ENCODE data around the gene ARRDC5.
"Not testable (repeated sequence)": the region's sequence is repeated elsewhere in the genome, so short reads cannot be mapped to it uniquely, and the experiment has no call there.

Gene ARRDC5

GRCh38 chr19:4866595-4867424 lies 35.9 kb downstream of the ARRDC5 start:
- TF ChIP-seq, protein P1, sequence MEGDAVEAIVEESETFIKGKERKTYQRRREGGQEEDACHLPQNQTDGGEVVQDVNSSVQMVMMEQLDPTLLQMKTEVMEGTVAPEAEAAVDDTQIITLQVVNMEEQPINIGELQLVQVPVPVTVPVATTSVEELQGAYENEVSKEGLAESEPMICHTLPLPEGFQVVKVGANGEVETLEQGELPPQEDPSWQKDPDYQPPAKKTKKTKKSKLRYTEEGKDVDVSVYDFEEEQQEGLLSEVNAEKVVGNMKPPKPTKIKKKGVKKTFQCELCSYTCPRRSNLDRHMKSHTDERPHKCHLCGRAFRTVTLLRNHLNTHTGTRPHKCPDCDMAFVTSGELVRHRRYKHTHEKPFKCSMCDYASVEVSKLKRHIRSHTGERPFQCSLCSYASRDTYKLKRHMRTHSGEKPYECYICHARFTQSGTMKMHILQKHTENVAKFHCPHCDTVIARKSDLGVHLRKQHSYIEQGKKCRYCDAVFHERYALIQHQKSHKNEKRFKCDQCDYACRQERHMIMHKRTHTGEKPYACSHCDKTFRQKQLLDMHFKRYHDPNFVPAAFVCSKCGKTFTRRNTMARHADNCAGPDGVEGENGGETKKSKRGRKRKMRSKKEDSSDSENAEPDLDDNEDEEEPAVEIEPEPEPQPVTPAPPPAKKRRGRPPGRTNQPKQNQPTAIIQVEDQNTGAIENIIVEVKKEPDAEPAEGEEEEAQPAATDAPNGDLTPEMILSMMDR (IDR thresholded peaks at IDR 0.05; ENCODE audit: low read depth, low read length): no peak
- H3K27me3 ChIP-seq: no peaks in the 10 kb centered on the region
- DNase-seq: no peak
- no peaks in the 10 kb centered on the region for H3K9me3 ChIP-seq
- H3K4me3 ChIP-seq (ENCODE audit: low read depth, low read length): peak overlapping the region; percentile 65
- H3K4me1 ChIP-seq: no peaks in the 10 kb centered on the region
- H3K36me3 ChIP-seq: no peaks in the 10 kb centered on the region

- Histone ChIP-seq H3K4me1 (no peaks in the 10 kb centered on the region), H3K9me3 (no peaks in the 10 kb centered on the region), H3K27me3 (no peaks in the 10 kb centered on the region), H3K36me3 (no peaks in the 10 kb centered on the region), H3K4me3 (ENCODE audit: low read depth, low read length) (no peak overlapping the region)
- TF ChIP-seq, protein P1 (IDR thresholded peaks at IDR 0.05; ENCODE audit: low read depth, low read length): no peak
- DNase-seq: no peak
Observed at GRCh38 chr19:4861147-4861546, 41.5 kb downstream of the ARRDC5 start.

DNA sequence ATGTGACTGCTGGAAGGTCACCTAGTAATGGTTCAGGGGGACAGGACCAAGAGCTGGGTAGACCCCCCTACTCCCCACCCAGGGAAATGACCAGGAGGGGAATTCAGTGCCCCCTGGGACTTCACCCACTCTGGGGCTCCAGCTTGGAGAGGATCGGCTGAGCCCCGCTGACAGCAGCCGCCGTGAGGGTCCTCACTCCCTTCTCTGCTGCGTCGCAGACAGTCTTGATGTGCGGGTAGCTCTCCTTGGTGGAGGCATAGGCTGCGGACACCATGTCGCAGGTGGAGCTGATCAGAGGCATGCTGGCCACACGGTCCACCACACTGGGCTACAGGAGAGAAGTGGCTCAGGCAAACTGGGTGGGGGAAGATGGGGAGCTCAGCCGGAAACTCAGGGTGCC lies 43.0 kb downstream of the ARRDC5 start:
- Histone ChIP-seq H3K9me3 (no peaks in the 10 kb centered on the region), H3K4me1 (no peaks in the 10 kb centered on the region), H3K36me3 (no peaks in the 10 kb centered on the region), H3K4me3 (ENCODE audit: low read depth, low read length) (no peak overlapping the region), H3K27me3 (no peaks in the 10 kb centered on the region)
- DNase-seq: no peak
- TF ChIP-seq, protein P1 (IDR thresholded peaks at IDR 0.05; ENCODE audit: low read depth, low read length): no peak

DNA sequence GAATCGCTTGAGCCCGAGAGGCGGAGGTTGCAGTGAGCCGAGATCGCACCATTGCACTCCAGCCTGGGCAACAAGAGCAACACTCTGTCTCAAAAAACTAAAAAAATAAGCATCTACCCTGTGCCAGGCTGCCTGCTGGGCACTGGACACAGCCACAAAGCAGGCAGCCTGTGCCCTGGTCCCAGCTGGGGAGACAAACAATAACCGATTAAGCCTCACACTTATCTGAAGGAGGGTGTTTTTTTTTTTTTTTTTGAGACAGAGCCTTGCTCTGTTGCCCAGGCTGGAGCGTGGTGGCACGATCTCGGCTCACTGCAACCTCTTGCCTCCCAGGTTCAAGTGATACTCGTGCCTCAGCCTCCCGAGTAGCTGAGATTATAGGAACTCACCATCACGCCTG lies 46.2 kb downstream of the ARRDC5 start:
- H3K27me3 ChIP-seq; DNase-seq; H3K4me3 ChIP-seq (ENCODE audit: low read depth, low read length); H3K36me3 ChIP-seq; H3K4me1 ChIP-seq; H3K9me3 ChIP-seq: not testable (repeated sequence)

- not testable (repeated sequence) for H3K36me3 ChIP-seq; DNase-seq; H3K9me3 ChIP-seq; H3K27me3 ChIP-seq; H3K4me3 ChIP-seq (ENCODE audit: low read depth, low read length); H3K4me1 ChIP-seq
Observed at GRCh38 chr19:4853506-4853905, 49.2 kb downstream of the ARRDC5 start.

- Histone ChIP-seq H3K36me3 (no peaks in the 10 kb centered on the region), H3K9me3 (no peaks in the 10 kb centered on the region), H3K27me3 (no peaks in the 10 kb centered on the region), H3K4me3 (ENCODE audit: low read depth, low read length) (no peak overlapping the region), H3K4me1 (no peaks in the 10 kb centered on the region)
- TF ChIP-seq, protein P1 (IDR thresholded peaks at IDR 0.05; ENCODE audit: low read depth, low read length): no peak
- no peak for DNase-seq
Observed at GRCh38 chr19:4852484-4852883, 50.2 kb downstream of the ARRDC5 start.

GRCh38 chr19:4851551-4852290 lies 51.0 kb downstream of the ARRDC5 start:
- Histone ChIP-seq H3K27me3 (no peaks in the 10 kb centered on the region), H3K9me3 (no peaks in the 10 kb centered on the region), H3K4me3 (ENCODE audit: low read depth, low read length) (no peak overlapping the region), H3K36me3 (no peaks in the 10 kb centered on the region), H3K4me1 (no peaks in the 10 kb centered on the region)
- TF ChIP-seq, protein P1 (IDR thresholded peaks at IDR 0.05; ENCODE audit: low read depth, low read length): peak; percentile 91
- peak; percentile 84 for DNase-seq
